Measurements from ENCODE around the gene KIDINS220. TPM values are rescaled to one million over a fixed set of nuclear protein-coding genes. Genes with fewer than 3 reads are reported as not detected.
A peak's percentile ranks its signal among the peaks of the same experiment; 100 is the strongest.

The KIDINS220 gene
- total and polyA plus RNA-seq, 2 of the 13 experiments (the other 11 are each of a cell fraction or from before 2014, with no cell fraction given): 25.2 to 32.3 TPM

DNA sequence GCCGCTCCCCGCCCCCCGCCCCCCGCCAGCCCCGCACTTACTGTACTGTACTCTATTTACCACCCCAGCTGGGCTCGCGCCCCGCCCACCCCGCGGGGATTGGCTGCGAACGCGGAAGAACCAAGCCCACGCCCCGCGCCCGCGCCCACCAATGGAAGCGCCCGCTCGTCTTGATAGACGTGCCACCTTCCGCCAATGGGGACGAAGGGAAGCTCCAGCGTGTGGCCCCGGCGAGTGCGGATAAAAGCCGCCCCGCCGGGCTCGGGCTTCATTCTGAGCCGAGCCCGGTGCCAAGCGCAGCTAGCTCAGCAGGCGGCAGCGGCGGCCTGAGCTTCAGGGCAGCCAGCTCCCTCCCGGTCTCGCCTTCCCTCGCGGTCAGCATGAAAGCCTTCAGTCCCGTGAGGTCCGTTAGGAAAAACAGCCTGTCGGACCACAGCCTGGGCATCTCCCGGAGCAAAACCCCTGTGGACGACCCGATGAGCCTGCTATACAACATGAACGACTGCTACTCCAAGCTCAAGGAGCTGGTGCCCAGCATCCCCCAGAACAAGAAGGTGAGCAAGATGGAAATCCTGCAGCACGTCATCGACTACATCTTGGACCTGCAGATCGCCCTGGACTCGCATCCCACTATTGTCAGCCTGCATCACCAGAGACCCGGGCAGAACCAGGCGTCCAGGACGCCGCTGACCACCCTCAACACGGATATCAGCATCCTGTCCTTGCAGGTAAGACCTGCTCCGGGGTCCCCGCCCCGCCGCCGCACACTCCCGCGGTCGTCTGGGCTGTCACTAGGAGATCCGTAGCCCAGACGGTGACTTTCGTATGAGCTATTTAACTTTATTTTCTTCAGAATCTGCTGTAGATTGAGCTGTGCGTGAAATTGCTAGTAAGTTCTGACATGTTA, 155.4 kb downstream of the KIDINS220 start, which contains the start of gene ID2 (continued):
- TF ChIP-seq, protein P1, sequence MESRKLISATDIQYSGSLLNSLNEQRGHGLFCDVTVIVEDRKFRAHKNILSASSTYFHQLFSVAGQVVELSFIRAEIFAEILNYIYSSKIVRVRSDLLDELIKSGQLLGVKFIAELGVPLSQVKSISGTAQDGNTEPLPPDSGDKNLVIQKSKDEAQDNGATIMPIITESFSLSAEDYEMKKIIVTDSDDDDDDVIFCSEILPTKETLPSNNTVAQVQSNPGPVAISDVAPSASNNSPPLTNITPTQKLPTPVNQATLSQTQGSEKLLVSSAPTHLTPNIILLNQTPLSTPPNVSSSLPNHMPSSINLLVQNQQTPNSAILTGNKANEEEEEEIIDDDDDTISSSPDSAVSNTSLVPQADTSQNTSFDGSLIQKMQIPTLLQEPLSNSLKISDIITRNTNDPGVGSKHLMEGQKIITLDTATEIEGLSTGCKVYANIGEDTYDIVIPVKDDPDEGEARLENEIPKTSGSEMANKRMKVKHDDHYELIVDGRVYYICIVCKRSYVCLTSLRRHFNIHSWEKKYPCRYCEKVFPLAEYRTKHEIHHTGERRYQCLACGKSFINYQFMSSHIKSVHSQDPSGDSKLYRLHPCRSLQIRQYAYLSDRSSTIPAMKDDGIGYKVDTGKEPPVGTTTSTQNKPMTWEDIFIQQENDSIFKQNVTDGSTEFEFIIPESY (CRISPR knock-in tag; IDR thresholded peaks at IDR 0.05): peak; percentile 36; the same call in 1 of the 2 replicates
- peak; percentile 19; the same call in 1 of the 2 replicates for TF ChIP-seq NFE2L2 (IDR thresholded peaks at IDR 0.05; ENCODE audit: low read length)
- peak; percentile 98 for TF ChIP-seq ZNF563 (CRISPR knock-in tag; IDR thresholded peaks at IDR 0.05)
- TF ChIP-seq CHD4 (IDR thresholded peaks at IDR 0.05; ENCODE audit: borderline replicate concordance, low read length): no peak
- no peak for TF ChIP-seq NFKBIZ (CRISPR knock-in tag; IDR thresholded peaks at IDR 0.05)
- TF ChIP-seq SP2 (CRISPR knock-in tag; IDR thresholded peaks at IDR 0.05): peak; percentile 94
- peak; percentile 89 for TF ChIP-seq ZNF792 (CRISPR knock-in tag; IDR thresholded peaks at IDR 0.05)
- TF ChIP-seq ZNF556 (CRISPR knock-in tag; IDR thresholded peaks at IDR 0.05; ENCODE audit: borderline replicate concordance): peak; percentile 54; the same call in 1 of the 2 replicates
- TF ChIP-seq, protein P2, sequence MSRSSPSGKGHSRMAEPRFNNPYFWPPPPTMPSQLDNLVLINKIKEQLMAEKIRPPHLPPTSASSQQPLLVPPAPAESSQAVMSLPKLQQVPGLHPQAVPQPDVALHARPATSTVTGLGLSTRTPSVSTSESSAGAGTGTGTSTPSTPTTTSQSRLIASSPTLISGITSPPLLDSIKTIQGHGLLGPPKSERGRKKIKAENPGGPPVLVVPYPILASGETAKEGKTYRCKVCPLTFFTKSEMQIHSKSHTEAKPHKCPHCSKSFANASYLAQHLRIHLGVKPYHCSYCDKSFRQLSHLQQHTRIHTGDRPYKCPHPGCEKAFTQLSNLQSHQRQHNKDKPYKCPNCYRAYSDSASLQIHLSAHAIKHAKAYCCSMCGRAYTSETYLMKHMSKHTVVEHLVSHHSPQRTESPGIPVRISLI (CRISPR knock-in tag; IDR thresholded peaks at IDR 0.05; ENCODE audit: borderline replicate concordance): peak; percentile 74; the same call in 1 of the 2 replicates
- no peak for TF ChIP-seq NR2F1 (CRISPR knock-in tag; IDR thresholded peaks at IDR 0.05)
- TF ChIP-seq TBX2 (CRISPR knock-in tag; IDR thresholded peaks at IDR 0.05; ENCODE audit: borderline replicate concordance): peak; percentile 80
- no peak for TF ChIP-seq GABPA (IDR thresholded peaks at IDR 0.05; ENCODE audit: low read depth, low read length)
- peak; percentile 61 for TF ChIP-seq GABPA (CRISPR knock-in tag; IDR thresholded peaks at IDR 0.05; ENCODE audit: low read depth)
- TF ChIP-seq SCMH1 (CRISPR knock-in tag; IDR thresholded peaks at IDR 0.05; ENCODE audit: borderline replicate concordance): no peak
- peak; percentile 97 for TF ChIP-seq ZNF782 (CRISPR knock-in tag; IDR thresholded peaks at IDR 0.05; ENCODE audit: borderline replicate concordance)
- TF ChIP-seq POLR2A (IDR thresholded peaks at IDR 0.05; ENCODE audit: insufficient read depth in 1 of 2, low read depth in 2 of 2, low read length in 2 of 2): peak in 1 of 2 experiments; percentile 100; a peak in 2 of 4 replicates
- TF ChIP-seq ATF1 (CRISPR knock-in tag; IDR thresholded peaks at IDR 0.05): peak; percentile 4; the same call in 1 of the 2 replicates
- peak; percentile 90 for TF ChIP-seq SRSF1 (optimal IDR thresholded peaks at IDR 0.05; ENCODE audit: low read depth, low read length)
- TF ChIP-seq MIER2 (CRISPR knock-in tag; IDR thresholded peaks at IDR 0.05): no peak
- peak; percentile 91 for TF ChIP-seq ZNF230 (CRISPR knock-in tag; IDR thresholded peaks at IDR 0.05)
- TF ChIP-seq TEAD2 (CRISPR knock-in tag; IDR thresholded peaks at IDR 0.05): no peak
- TF ChIP-seq YEATS4 (CRISPR knock-in tag; IDR thresholded peaks at IDR 0.05; ENCODE audit: borderline replicate concordance): peak; percentile 25
- TF ChIP-seq, protein P3, sequence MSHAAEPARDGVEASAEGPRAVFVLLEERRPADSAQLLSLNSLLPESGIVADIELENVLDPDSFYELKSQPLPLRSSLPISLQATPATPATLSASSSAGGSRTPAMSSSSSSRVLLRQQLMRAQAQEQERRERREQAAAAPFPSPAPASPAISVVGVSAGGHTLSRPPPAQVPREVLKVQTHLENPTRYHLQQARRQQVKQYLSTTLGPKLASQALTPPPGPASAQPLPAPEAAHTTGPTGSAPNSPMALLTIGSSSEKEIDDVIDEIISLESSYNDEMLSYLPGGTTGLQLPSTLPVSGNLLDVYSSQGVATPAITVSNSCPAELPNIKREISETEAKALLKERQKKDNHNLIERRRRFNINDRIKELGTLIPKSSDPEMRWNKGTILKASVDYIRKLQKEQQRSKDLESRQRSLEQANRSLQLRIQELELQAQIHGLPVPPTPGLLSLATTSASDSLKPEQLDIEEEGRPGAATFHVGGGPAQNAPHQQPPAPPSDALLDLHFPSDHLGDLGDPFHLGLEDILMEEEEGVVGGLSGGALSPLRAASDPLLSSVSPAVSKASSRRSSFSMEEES (CRISPR knock-in tag; IDR thresholded peaks at IDR 0.05): peak; percentile 69
- peak; percentile 95 for TF ChIP-seq ZNF160 (CRISPR knock-in tag; IDR thresholded peaks at IDR 0.05)
- TF ChIP-seq, protein P4, sequence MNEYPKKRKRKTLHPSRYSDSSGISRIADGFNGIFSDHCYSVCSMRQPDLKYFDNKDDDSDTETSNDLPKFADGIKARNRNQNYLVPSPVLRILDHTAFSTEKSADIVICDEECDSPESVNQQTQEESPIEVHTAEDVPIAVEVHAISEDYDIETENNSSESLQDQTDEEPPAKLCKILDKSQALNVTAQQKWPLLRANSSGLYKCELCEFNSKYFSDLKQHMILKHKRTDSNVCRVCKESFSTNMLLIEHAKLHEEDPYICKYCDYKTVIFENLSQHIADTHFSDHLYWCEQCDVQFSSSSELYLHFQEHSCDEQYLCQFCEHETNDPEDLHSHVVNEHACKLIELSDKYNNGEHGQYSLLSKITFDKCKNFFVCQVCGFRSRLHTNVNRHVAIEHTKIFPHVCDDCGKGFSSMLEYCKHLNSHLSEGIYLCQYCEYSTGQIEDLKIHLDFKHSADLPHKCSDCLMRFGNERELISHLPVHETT (CRISPR knock-in tag; conservative IDR thresholded peaks at IDR 0.05): peak; percentile 77; the same call in 1 of the 2 replicates

Measured in HepG2 (cell line).